HG02678 (cell line): ENCODE data around the gene RIT1.
"Not testable (repeated sequence)": the region's sequence is repeated elsewhere in the genome, so short reads cannot be mapped to it uniquely, and the experiment has no call there.

ENCODE experiments used
- ATAC-seq: cut with Tn5 transposase; IDR thresholded peaks from one replicate; pipeline ENCODE4 v1.9.1; 2021; ENCODE audit warnings: mild to moderate bottlenecking, moderate library complexity; ENCODE audit not compliant: unreplicated experiment

The RIT1 gene

GRCh38 chr1:155934097-155934935 lies 23.2 kb upstream of the RIT1 start, which contains the start of gene KHDC4:
Gene KHDC4 (minus strand): TSS chr1:155934413. CDS start chr1:155934373, 40 bp downstream.
- peak; percentile 93 for ATAC-seq

- ATAC-seq: no peak
Measured at GRCh38 chr1:155933591-155934096, 22.5 kb upstream of the RIT1 start.

- ATAC-seq: no peak
Measured at GRCh38 chr1:155932487-155932886, 21.3 kb upstream of the RIT1 start.

GRCh38 chr1:155932081-155932480 lies 20.9 kb upstream of the RIT1 start:
- ATAC-seq: no peak

GRCh38 chr1:155931332-155932038 lies 20.3 kb upstream of the RIT1 start:
- ATAC-seq: no peak

- not testable (repeated sequence) for ATAC-seq
Measured at GRCh38 chr1:155930725-155931124, 19.6 kb upstream of the RIT1 start.

- ATAC-seq: no peak
Measured at GRCh38 chr1:155929057-155929456, 17.9 kb upstream of the RIT1 start.

- ATAC-seq: no peak
Measured at GRCh38 chr1:155925506-155925905, 14.4 kb upstream of the RIT1 start.

GRCh38 chr1:155920717-155921116 lies 9.6 kb upstream of the RIT1 start:
- no peak for ATAC-seq

GRCh38 chr1:155919801-155920200 lies 8.7 kb upstream of the RIT1 start:
- ATAC-seq: no peak

- ATAC-seq: no peak
Measured at GRCh38 chr1:155918660-155919059, 7.5 kb upstream of the RIT1 start.

GRCh38 chr1:155913969-155914757 lies 3.0 kb upstream of the RIT1 start:
- ATAC-seq: no peak

- ATAC-seq: no peak
Measured at GRCh38 chr1:155912056-155912536, 947 bp upstream of the RIT1 start.

- peak; percentile 24 for ATAC-seq
Measured at GRCh38 chr1:155910621-155911121, 478 bp downstream of the RIT1 start.

- ATAC-seq: no peak
Measured at GRCh38 chr1:155909894-155910293, 1.3 kb downstream of the RIT1 start.

GRCh38 chr1:155904261-155904660 lies 6.9 kb downstream of the RIT1 start:
- ATAC-seq: no peak

- ATAC-seq: no peak
Measured at GRCh38 chr1:155900161-155900560, 11.0 kb downstream of the RIT1 start.

- no peak for ATAC-seq
Measured at GRCh38 chr1:155899683-155900082, 11.5 kb downstream of the RIT1 start.

GRCh38 chr1:155898888-155899287 lies 12.3 kb downstream of the RIT1 start:
- ATAC-seq: no peak

- ATAC-seq: no peak
Measured at GRCh38 chr1:155897746-155898145, 13.4 kb downstream of the RIT1 start.

- not testable (repeated sequence) for ATAC-seq
Measured at GRCh38 chr1:155896476-155896875, 14.7 kb downstream of the RIT1 start.
